ENCODE measurements around the gene BPIFB2. TPM values are rescaled to one million over a fixed set of nuclear protein-coding genes. Genes with fewer than 3 reads are reported as not detected.

Gene BPIFB2
- total RNA-seq, 1 donor from 2014 or later = not detected

DNA sequence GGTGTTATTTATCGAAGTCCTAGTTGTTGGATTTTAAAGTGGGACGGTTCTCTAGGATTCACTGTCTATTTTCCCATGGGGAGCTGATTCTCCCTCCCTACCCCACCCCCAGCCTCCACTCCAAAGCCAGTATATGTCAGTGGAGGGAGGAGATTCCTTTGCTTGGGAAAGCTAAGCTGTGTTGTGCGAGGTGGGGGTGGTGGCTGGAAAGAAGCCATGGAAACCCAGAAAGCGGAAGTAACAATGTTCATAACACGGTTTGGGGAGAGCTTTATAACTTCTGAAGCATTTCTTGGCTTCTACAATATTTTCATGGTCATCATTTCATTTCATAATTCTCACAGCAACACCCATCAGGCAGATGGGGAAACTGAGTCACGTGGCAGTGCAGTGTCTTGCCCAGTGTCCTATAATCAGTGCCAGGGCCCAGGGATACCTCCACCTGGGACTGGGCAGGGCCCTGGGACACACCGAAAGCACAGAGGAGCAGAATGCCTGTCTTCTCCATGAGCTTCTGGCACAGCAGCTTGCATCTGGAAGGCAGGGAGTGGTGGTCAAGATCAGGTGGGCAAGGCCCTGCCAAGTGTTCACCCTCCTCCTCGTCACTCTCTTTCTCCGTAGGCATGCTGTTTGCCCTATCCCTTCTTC, 7.8 kb upstream of the BPIFB2 start:
- intact Hi-C loops (cut with DNase I) = no loop called here
- DNase-seq (ENCODE audit: missing footprints) = no peak
- no peak for ATAC-seq

DNA sequence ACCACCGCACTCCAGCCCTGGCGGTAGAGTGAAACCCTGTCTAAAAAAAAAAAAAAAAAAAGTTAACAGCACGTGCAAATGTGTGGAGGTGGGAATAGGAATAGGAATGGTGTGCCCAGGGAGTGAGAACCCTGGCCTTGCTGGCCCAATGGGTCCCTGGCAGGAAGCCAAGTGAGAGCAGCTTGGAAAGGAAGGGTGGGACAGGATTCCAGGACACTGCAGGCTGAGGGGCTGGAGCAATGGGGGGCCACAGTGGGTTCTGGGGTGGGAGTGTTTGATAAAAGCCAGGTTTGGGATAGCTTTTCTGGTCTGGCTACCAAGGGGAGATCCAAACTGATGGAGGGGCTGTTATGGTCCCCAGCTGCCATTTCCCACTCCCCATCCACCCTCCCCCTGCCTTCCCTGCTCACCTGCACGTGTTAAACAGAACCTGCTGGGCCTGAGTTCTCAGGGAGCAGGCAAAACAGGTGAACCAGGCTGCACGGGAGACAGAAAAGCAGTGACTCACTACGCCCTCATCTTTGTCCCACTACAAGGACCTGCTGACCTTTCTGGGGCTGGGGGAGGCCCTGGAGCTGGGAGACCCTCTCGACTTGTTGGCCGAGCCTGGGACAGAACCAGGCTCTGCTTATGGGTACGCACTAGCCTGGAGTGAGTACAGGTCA, 6.6 kb upstream of the BPIFB2 start:
- DNase-seq (ENCODE audit: missing footprints) (no peak), ATAC-seq (no peak)
- intact Hi-C loops (cut with DNase I) = no loop called here

DNA sequence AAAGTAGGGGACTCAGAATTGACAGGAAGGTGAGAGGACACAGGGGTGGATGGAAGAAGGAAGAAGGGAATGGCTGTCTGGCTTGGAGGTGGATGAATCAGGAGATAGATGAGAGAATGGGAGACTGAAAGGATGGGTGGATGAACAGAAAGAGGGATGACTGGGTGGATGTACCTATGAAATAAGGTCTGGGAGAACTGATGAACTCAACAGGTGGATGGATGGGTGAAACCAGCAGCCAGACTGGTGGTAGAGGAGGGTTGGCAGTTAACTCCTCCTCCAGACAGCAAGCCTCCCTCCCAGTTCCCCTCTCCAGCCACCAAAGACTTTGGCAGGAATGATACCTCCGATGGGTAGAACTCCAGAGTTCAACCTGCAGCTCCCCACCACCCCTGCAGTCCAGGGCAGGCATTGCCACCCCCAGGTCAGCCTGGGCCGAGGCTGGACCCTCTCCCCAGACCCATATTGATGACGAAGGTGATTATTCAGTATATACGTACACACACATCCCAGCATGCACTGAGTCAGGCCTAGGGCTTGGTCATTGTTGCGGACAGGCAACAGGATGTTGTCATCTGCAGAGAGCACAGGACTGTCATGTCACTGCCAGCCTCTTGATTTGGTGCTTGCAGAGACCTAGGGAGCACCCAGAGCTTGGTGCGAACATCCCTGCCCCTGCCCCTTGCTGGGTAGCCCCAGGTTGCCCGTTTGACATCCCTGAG, 5.3 kb upstream of the BPIFB2 start:
- intact Hi-C loops (cut with DNase I) = no loop called here
- no peak for ATAC-seq
- no peak for DNase-seq (ENCODE audit: missing footprints)

DNA sequence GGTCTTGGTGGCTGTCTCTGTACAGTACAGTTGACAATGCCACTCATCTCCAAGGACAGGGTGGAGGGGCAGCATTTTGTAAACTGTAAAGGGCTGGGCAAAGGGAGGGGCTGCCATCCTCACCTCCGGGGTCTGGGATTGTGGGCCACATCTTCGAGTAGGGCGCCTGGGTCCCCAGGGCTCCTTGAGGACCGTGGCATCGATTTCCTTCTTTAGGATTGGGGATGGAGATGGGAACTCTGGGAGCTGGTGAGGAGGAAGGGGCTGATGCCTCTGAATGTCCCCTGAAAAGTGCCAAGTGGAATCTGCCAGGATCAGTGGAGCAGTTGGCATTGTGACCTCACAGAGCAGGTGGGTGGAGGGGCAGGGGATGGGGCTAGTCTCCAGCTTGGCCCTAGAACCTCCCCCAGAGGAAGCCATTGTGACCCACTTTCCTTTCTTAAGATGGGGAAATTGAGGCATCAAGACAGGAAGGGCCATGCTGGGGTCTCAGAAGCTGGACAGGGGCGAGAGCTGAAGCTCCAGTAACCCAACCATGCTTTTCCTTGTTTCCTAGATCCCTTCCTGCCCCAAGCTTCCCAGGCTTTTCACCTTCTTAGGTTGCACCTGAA, 3.3 kb upstream of the BPIFB2 start, which contains the start of gene SUN5:
TSS of gene SUN5 (minus strand) at position 293 of the 611 bp plus-strand sequence. CDS start at position 200, 93 bp downstream.
- no peak for ATAC-seq
- intact Hi-C loops (cut with DNase I) = no loop called here

DNA sequence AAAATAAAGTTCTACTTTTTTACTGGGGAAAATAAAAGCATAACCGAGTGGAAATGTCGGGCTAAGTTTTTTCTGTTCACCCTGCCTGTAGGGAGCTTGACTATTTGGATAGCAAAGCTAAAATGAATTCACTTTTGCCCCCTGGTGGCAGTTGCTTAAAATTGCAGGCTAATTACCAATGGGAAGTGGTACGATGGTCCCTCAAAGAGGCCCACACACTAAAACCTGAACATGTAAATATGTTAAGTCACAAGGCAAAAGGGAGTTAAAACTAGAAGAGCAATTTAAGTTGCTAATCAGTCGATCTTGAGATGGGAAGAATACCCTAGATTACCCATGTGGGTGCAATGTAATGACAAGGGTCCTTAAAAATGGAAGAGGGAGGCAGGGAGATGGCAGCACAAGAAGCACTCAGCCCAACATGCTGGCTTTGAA, 2.4 kb upstream of the BPIFB2 start:
- intact Hi-C loops (cut with DNase I) = no loop called here
- DNase-seq (ENCODE audit: missing footprints) = no peak
- no peak for ATAC-seq

More for the DNA sequence above, 3.3 kb upstream of the BPIFB2 start, which contains the start of gene SUN5:
- DNase-seq (ENCODE audit: missing footprints) = no peak

DNA sequence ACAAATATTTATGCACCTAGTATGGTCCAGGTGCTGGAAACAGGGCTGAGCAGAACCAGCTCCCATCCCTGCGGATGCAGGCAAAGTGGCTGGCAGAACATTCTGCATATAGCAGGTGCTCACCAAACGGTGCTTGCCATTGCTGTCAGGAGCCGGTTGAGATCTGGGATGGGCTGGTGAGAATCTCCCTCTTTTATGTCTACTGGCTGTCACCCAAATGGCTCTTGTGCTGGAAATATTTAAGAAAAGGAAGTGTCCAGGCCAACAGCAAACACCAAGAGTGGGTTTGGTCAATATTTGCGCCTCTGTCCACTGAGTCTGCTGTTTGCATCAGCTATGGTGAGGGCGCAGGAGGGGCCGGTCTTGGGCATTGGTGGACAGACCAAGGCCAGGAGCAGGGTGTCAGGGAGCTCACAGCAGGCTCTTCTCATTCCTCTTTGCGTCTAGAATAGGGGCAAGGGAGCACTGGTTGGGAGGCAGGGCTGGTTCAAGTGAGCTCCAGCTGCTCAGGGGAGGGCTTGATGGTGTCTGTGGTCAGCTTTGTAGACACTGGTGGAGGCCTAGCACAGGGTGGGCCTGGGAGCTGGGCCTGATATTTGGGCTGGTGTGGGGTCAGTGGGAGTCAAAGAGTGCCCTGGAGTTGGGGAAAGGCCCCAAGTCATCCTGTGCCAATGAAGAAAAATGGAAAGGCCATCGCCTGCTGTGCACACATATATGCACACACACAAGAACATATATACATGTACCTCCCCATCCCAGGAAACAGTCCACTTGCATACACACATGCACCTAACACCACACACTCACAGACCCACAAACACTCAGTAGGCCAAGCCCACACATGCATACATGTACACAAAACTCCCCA, 1.4 kb upstream of the BPIFB2 start:
- intact Hi-C loops (cut with DNase I) = no loop called here
- DNase-seq (ENCODE audit: missing footprints) (no peak), ATAC-seq (no peak)

DNA sequence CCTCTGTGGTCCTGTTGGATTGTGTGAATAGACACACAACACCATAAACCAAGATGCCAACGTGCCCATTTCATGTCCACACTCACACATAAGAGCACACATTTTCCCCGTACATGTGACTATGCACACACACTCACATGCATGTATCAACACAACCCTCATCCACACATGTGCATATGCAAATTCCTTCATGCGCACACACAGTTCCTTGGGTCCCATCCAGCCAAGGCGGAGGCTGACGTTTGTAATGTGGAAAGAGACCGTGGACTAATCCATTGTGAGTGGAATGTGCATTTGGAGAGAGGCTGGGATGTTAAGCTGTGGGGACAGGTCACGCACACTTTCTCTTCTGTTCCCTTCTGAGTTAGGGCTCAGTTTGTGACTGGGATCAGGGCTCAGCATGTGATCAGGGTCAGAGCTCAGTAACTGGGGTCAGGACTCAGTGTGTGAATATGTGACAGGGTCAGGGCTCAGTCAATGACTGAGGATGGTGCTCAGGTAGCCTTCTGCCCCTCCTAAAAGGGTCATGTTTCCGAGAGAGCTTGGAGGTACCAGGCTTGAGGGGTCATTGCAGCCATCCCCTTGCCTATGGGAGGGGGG, 628 bp upstream of the BPIFB2 start:
- intact Hi-C loops (cut with DNase I) = no loop called here
- no peak for ATAC-seq

DNA sequence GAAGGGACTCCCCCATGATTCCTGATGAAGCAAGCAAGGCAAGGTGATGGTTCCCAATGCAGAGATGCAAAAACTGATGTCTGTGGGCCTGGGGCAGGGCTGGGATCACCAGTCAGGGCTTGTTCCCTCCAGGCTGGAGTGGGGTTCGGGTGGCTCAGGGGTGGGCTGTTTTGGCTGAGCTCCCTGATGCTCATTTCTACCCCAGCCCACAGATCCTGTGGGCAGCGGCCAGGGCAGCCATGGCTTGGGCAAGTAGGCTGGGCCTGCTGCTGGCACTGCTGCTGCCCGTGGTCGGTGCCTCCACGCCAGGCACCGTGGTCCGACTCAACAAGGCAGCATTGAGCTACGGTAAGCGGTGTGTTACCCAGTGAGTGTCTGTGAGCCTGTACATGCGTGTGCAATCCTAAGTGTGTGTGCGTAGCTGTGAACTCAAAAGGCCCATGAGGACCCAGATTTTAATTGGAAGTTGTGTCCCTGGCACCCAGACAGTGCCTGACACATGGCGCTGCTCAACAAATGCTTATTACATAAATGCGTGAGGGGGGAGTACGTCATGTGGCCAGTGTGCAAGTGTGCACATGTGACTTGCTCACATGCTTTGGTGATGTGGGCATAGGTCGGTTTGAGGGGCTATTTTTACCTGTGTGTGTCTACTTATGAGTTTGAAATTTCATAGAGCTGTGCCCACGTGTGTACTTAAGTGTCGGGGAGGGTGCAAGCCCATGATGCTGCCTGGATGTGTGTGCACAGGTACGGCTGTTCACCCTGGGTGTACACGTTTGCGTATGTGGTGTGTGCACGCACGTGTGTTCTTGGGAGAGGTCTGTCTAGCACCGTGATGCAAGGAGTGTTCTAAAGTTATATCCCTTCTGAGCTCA, 1.1 kb downstream of the BPIFB2 start:
- intact Hi-C loops (cut with DNase I) = no loop called here
- no peak for ATAC-seq
- no peak for DNase-seq (ENCODE audit: missing footprints)

More for the DNA sequence above, 628 bp upstream of the BPIFB2 start:
- DNase-seq (ENCODE audit: missing footprints) = no peak

DNA sequence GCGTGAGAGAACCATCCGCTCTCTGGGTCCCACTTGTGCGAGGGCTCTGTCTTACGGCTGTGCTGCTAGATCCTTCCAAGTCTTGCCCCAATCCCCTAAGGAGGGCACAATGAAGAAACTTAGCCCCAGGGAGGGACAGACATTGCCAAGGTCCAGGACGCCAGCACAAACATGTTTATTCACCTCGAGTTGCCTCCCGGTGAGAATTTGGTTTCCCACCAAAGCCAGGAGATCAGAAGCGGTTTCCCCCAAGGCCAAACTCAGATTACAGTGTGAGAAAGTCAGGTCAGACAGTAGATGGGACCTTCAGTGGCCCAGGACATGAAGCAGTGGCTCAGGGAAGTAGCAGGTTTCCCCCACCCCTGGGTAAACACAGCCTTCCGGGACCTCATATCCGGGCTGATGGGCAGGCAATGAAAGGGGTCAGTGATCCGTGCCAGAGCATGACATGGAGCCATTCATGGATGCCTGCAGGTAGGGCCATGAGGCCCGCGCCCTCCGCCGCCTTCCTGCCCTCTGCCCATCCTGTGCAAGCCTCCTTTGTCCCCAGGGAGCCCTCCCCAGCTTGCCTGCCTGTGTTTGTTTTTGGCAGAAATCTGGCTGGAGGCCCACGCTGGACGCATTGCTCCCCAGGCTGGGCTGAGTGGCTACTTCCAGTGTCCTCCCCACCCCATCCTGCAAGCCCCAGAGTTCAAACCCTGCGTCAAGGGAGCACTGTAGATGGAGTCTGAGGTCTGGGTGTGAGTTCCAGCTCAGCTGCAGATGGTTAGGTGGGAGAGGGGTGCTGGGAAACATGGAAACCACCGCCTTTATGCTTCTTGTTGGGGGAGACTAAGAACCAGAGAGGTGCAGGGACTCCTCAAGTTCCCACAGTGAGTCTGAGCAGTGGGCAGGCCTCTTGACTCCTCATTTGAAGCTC, 2.0 kb downstream of the BPIFB2 start:
- no peak for DNase-seq (ENCODE audit: missing footprints)
- intact Hi-C loops (cut with DNase I) = no loop called here
- no peak for ATAC-seq

DNA sequence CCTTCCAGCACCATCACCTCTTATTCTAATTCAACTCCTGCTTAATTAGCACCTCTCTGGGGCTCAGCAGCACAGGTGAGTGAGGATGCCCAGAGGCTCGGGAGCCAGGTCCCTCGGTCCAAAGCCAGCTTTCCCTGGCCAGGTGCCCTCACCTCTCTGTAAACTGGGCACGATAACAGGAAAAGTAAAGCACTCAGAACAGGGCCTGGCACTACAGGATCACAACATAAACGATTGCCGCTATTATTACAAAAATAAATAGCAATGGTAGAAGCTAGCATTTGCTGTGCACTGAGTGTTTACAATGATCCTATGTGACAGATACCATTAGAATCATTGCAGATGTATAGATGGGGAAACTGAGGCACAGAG, 2.6 kb downstream of the BPIFB2 start:
- ATAC-seq (no peak), DNase-seq (ENCODE audit: missing footprints) (no peak)
- intact Hi-C loops (cut with DNase I) = no loop called here

DNA sequence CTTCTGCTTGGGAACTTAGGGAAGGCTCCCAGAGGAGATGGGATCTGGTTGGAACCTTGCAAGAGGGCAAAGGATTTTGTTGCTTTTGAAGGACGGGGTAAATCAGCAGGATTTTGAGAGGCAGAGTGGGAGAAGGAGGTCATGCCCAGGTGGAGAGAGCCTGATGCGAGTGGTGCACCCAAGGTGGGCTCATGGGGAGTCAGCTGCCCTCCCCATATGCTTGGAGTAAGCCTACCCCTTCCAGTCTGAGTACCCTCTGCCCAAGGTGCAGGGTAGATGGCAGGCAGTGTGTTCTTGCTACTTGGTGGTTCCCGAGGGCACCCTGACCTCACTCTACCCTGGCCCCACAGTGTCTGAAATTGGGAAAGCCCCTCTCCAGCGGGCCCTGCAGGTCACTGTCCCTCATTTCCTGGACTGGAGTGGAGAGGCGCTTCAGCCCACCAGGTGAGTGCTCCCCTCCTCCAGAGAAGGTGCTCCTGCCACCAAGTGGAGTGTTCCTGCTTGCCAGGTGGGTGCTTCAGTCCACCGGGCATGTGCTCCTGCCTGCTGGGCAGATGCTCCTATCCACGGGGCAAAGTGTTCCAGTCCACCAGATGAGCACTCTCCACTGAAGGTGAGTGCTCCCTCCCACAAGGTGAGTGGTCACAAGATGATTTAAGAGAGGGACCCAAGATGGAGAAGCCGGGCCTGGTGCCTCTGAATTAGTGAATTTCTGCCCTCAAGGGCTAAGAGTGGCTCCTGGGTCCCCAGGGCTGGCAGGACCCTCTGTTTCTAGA, 3.4 kb downstream of the BPIFB2 start:
- DNase-seq (ENCODE audit: missing footprints) = no peak
- intact Hi-C loops (cut with DNase I) = no loop called here
- no peak for ATAC-seq

DNA sequence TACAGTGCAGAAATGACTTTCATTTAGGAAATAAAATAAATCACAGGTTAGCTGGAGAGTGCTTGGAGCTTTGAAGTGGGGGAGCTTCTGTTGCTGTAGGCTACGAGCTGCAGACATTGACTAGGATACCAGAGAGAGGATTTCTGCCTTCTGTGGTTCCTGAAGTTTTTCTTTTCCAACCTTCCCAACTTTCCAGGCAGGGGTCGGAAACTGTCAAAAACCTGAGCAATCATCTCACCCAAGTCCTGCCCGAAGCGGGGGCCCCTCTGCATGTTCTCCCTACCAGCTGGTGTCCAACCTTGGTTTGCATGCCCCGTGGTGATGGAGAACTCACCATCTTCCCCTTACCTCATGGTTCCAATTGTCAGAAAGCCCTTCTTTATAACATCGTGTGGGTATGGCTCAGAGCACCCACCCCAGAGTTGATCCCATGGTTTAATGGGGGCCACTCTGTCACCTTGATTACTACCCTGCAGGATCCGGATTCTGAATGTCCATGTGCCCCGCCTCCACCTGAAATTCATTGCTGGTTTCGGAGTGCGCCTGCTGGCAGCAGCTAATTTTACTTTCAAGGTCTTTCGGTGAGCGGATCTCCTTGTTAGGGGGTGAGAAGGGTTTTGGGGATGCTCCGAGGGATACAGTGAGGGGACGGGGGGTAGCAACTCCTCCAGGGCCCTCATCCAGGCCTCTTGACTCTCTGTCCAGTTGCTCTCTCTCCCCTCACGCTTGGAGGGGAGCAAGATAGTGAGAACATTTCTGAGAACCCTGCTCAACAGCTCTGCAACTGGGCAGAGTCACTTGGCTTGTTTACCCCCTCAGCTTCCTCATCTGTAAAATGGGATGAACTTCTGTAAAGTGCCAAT, 5.1 kb downstream of the BPIFB2 start:
- ATAC-seq = no peak
- no peak for DNase-seq (ENCODE audit: missing footprints)

DNA sequence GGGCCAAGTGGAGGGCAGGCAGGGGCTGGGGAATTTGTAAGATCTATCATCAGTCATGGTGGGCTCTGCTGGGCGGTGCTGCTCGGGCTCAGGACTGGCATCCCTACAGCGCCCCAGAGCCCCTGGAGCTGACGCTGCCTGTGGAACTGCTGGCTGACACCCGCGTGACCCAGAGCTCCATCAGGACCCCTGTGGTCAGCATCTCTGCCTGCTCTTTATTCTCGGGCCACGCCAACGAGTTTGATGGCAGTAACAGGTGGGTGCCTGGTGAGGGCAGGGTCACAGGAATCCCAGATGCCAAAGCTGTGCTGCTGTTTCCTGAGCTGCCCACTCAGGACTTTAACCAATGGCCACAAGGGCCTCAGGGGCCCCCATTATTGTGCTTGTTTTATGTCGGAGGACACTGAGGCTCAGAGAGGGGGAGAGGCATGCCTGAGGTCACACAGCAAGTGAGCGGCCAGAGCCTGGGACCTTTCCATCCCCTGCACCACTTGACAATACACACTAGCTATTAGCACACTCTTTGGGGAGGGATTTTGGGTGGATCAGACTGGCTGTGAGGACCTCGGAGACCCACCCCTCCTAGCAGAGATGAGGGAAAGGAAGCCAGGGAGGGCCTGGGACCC, 6.3 kb downstream of the BPIFB2 start:
- DNase-seq (ENCODE audit: missing footprints) = no peak
- intact Hi-C loops (cut with DNase I) = no loop called here
- ATAC-seq = no peak

More for the DNA sequence above, 5.1 kb downstream of the BPIFB2 start:
- intact Hi-C loops (cut with DNase I) = no loop called here
